ENCODE measurements around the gene CYP2R1.
"Not testable (repeated sequence)": the region's sequence is repeated elsewhere in the genome, so short reads cannot be mapped to it uniquely, and the experiment has no call there.

Gene CYP2R1

DNA sequence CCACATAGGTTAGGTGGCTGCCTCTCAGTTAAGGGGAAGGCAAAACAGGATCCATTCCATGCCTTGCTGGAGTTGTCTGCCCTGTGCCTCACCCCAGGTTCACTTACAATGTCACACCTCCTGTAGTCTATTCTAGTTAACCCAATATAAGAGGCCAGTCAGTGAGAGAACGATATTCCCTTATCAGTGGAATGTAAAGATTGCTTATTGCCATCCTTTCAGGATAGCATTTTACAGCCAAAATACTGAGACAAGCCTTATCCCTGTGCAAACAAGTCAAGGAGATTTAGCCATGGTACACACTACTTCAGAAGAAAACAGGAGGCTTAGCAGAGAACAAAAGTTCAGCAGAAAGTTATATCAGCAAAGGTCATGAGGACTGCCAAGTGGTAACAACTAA, 5.5 kb downstream of the CYP2R1 start:
- Histone ChIP-seq H3K4me1 (ENCODE audit: control insufficient read depth, low read depth, low read length) (no peaks in the 10 kb centered on the region), H3K36me3 (ENCODE audit: control insufficient read depth, low read depth, low read length) (no peaks in the 10 kb centered on the region), H3K9ac (ENCODE audit: low read length) (no peak overlapping the region), H3K9me3 (ENCODE audit: control insufficient read depth, low read depth, low read length) (peaks cover 3% of the 10 kb centered on the region), H3K27me3 (ENCODE audit: control insufficient read depth, insufficient read depth, low read length) (peaks cover 11% of the 10 kb centered on the region), H3K27ac (ENCODE audit: low read length) (no peak overlapping the region), H3K4me3 (ENCODE audit: low read length) (no peak overlapping the region)

DNA sequence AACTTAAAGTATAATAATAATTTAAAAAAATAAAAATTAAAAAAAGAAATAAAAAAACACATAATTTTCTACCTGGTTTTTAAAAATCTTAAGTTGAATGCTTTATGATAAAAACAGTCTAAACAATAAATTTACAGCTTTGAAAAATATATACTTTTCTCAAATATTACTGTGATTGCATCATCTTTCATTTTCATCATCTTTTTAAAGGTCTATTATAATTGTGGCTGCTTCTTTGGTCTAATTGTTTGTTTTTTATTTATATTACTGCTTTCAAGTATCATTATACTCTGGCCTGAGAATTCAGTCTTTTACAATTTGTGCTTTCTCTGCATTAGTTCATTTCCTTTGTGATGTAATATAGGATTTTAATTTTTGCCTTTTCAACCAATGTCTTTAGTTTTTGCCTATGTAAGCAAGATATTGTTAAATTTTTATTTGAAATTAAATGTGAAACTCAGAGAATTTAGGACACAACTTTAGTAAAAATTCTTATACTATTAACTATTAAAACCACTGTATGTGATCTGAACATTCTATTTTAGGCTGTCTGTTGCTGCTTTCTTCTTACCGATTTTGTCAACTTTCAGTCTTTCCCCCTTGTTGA, 7.3 kb downstream of the CYP2R1 start:
- Histone ChIP-seq H3K4me1 (ENCODE audit: control insufficient read depth, low read depth, low read length) (no peaks in the 10 kb centered on the region), H3K36me3 (ENCODE audit: control insufficient read depth, low read depth, low read length) (no peaks in the 10 kb centered on the region), H3K9ac (ENCODE audit: low read length) (no peak overlapping the region), H3K27me3 (ENCODE audit: control insufficient read depth, insufficient read depth, low read length) (no peaks in the 10 kb centered on the region), H3K4me3 (ENCODE audit: low read length) (no peak overlapping the region), H3K9me3 (ENCODE audit: control insufficient read depth, low read depth, low read length) (peaks cover 3% of the 10 kb centered on the region), H3K27ac (ENCODE audit: low read length) (no peak overlapping the region)

DNA sequence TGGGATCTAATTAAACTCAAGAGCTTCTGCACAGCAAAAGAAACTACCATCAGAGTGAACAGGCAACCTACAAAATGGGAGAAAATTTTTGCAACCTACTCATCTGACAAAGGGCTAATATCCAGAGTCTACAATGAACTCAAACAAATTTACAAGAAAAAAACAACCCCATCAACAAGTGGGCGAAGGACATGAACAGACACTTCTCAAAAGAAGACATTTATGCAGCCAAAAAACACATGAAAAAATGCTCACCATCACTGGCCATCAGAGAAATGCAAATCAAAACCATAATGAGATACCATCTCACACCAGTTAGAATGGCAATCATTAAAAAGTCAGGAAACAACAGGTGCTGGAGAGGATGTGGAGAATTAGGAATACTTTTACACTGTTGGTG, 8.3 kb downstream of the CYP2R1 start:
- H3K36me3 ChIP-seq (ENCODE audit: control insufficient read depth, low read depth, low read length); H3K27me3 ChIP-seq (ENCODE audit: control insufficient read depth, insufficient read depth, low read length); H3K9ac ChIP-seq (ENCODE audit: low read length); H3K4me3 ChIP-seq (ENCODE audit: low read length); H3K27ac ChIP-seq (ENCODE audit: low read length); H3K9me3 ChIP-seq (ENCODE audit: control insufficient read depth, low read depth, low read length); H3K4me1 ChIP-seq (ENCODE audit: control insufficient read depth, low read depth, low read length): not testable (repeated sequence)

DNA sequence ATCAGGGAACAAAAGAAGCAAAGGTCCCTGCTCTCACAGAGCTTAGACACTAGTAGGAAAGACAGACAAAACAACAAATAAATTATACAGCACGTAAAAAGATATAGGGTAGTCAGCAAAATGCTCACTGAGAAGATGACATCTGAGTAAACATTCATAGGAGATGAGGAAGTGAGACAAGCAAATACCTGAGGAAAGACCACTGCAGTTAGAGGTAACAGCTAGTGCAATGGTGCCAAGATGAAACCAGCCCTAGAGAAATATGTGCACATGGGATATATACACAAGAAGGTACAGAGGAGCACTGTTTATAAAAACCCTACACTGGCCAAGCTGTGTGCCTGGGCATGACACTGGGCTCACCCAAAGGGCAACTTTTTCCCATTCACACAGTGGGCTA, 9.8 kb downstream of the CYP2R1 start:
- Histone ChIP-seq H3K4me1 (ENCODE audit: control insufficient read depth, low read depth, low read length) (no peaks in the 10 kb centered on the region), H3K9me3 (ENCODE audit: control insufficient read depth, low read depth, low read length) (peaks cover 3% of the 10 kb centered on the region), H3K4me3 (ENCODE audit: low read length) (no peak overlapping the region), H3K27me3 (ENCODE audit: control insufficient read depth, insufficient read depth, low read length) (no peaks in the 10 kb centered on the region), H3K27ac (ENCODE audit: low read length) (no peak overlapping the region), H3K9ac (ENCODE audit: low read length) (no peak overlapping the region), H3K36me3 (ENCODE audit: control insufficient read depth, low read depth, low read length) (peaks cover 6% of the 10 kb centered on the region)

DNA sequence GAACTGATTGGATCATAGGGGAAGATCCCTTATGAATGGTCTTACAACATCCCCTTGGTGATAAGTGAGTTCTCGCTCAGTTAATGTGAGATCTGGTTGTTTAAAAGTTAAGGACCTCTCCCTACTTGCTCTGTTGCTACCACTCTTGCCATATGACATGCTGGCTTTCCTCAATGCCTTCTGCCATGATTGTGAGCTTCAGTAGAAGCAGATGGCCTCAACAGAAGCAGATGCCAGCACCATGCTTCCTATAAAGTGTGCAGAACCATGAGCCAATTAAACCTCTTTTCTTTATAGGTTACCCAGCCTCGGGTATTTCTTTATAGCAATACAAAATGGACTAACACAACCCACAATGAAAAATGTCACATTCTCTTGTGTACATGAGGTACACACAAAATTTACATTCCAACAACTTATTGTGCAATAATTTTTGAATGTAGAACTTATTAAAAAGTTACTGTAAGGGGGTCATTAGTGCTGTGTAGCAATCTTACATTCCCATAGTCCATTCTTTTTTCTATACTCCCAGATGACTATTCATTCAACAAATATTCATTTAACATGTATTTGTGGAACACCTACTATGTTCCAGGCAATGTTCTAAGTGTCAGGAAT, 10.3 kb downstream of the CYP2R1 start:
- Histone ChIP-seq H3K4me3 (ENCODE audit: low read length) (no peak overlapping the region), H3K9ac (ENCODE audit: low read length) (no peak overlapping the region), H3K36me3 (ENCODE audit: control insufficient read depth, low read depth, low read length) (peaks cover 6% of the 10 kb centered on the region), H3K27ac (ENCODE audit: low read length) (no peak overlapping the region), H3K4me1 (ENCODE audit: control insufficient read depth, low read depth, low read length) (no peaks in the 10 kb centered on the region), H3K27me3 (ENCODE audit: control insufficient read depth, insufficient read depth, low read length) (no peaks in the 10 kb centered on the region), H3K9me3 (ENCODE audit: control insufficient read depth, low read depth, low read length) (peaks cover 3% of the 10 kb centered on the region)

DNA sequence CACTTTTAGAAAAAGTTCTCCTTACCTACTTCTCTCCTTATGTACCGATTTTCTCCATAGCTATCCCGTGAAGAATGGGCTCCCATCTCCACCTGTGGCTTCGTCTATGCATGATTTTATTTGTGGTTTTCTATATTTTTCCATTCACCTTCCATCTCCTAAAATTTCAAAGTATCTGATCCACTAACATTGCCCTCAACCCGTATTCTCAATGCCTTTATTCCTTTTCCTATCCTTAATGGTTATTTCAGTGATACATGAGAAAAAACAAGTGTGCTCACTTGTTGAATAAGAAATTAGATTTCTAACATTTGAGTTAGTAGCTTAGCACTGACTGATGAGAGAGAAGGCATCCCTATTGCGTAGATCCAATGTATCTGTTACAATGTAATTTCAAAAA, 16.9 kb downstream of the CYP2R1 start:
- Histone ChIP-seq H3K36me3 (ENCODE audit: control insufficient read depth, low read depth, low read length) (peaks cover 6% of the 10 kb centered on the region), H3K9me3 (ENCODE audit: control insufficient read depth, low read depth, low read length) (no peaks in the 10 kb centered on the region), H3K4me3 (ENCODE audit: low read length) (no peak overlapping the region)

DNA sequence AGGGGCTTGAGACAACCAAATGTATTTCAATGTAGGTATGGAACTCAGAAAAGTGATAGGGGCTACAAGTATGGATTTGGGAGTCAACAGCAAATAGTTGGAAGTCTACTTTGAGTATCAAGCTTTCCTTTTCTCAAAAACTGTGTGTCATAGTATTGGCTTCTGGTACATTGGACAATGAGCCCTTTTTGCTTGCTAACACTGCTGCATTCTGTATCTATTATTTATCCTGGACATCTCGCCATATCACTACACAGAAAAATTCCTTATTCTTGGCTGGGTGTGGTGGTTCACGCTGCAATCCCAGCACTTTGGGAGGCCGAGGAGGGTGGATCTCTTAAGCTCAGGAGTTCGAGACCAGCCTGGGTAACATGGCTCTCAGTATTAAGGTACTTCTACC, 18.4 kb downstream of the CYP2R1 start:
- peaks cover 6% of the 10 kb centered on the region for H3K36me3 ChIP-seq (ENCODE audit: control insufficient read depth, low read depth, low read length)
- H3K4me1 ChIP-seq (ENCODE audit: control insufficient read depth, low read depth, low read length): no peaks in the 10 kb centered on the region
- no peak overlapping the region for H3K4me3 ChIP-seq (ENCODE audit: low read length)
- H3K27me3 ChIP-seq (ENCODE audit: control insufficient read depth, insufficient read depth, low read length): no peaks in the 10 kb centered on the region
- H3K27ac ChIP-seq (ENCODE audit: low read length): no peak overlapping the region
- H3K9me3 ChIP-seq (ENCODE audit: control insufficient read depth, low read depth, low read length): no peaks in the 10 kb centered on the region
- H3K9ac ChIP-seq (ENCODE audit: low read length): no peak overlapping the region

More for the DNA sequence above, 16.9 kb downstream of the CYP2R1 start:
- Histone ChIP-seq H3K9ac (ENCODE audit: low read length) (no peak overlapping the region), H3K27ac (ENCODE audit: low read length) (no peak overlapping the region), H3K27me3 (ENCODE audit: control insufficient read depth, insufficient read depth, low read length) (no peaks in the 10 kb centered on the region), H3K4me1 (ENCODE audit: control insufficient read depth, low read depth, low read length) (no peaks in the 10 kb centered on the region)

DNA sequence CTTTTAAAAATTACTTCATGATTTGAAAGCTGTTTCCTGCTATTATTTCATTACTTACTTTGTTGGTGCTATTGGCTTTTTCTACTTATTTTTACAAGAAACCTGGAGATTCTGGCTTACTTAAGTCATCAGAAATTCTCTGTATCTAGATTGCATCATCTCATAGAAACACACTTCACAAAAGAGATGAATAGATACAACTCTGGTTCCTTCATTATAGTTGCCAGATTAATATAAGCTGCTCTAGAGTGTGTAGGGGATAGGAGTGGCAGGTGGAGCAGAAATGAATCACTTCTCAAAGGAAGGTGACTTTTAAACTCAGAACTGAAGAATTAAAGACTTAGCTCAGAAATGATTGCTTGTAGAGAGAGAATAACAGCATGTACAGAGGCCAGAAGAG, 20.0 kb downstream of the CYP2R1 start:
- Histone ChIP-seq H3K36me3 (ENCODE audit: control insufficient read depth, low read depth, low read length) (no peaks in the 10 kb centered on the region), H3K9me3 (ENCODE audit: control insufficient read depth, low read depth, low read length) (no peaks in the 10 kb centered on the region), H3K27ac (ENCODE audit: low read length) (no peak overlapping the region), H3K9ac (ENCODE audit: low read length) (no peak overlapping the region), H3K27me3 (ENCODE audit: control insufficient read depth, insufficient read depth, low read length) (no peaks in the 10 kb centered on the region), H3K4me1 (ENCODE audit: control insufficient read depth, low read depth, low read length) (no peaks in the 10 kb centered on the region), H3K4me3 (ENCODE audit: low read length) (no peak overlapping the region)

DNA sequence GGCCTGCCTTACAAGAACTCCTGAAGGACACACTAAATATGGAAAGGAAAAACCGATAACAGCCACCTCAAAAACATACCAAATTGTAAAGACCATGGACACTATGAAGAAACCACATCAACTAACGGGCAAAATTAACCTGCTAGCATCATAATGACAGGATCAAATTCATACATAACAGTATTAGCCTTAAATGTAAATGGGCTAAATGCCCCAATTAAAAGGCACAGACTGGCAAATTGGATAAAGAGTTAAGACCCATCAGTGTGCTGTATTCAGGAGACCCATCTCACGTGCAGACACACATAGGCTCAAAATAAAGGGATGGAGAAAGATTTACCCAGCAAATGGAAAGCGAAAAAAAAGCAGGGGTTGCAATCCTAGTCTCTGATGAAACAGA, 28.3 kb downstream of the CYP2R1 start:
- not testable (repeated sequence) for H3K27ac ChIP-seq (ENCODE audit: low read length); H3K9me3 ChIP-seq (ENCODE audit: control insufficient read depth, low read depth, low read length); H3K4me3 ChIP-seq (ENCODE audit: low read length); H3K9ac ChIP-seq (ENCODE audit: low read length); H3K27me3 ChIP-seq (ENCODE audit: control insufficient read depth, insufficient read depth, low read length); H3K4me1 ChIP-seq (ENCODE audit: control insufficient read depth, low read depth, low read length); H3K36me3 ChIP-seq (ENCODE audit: control insufficient read depth, low read depth, low read length)

DNA sequence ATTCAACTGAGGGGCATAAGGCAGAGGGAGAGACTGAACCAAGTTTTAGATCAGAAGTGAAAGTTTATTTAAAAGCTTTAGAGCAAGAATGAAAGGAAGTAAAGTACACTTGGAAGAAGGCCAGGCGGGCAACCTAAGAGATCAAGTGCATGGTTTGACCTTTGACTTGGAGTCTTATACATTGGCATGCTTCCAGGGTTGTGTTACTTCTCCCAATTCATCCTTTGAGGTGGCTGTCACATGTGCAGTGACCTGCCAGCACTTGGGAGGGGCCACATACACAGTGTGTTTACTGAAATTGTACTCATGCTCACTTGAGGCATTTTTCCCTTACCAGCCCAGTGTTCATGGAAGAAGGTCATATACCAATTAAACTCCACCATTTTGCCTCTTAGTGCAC, 30.4 kb downstream of the CYP2R1 start:
- H3K9ac ChIP-seq (ENCODE audit: low read length): no peak overlapping the region
- no peaks in the 10 kb centered on the region for H3K9me3 ChIP-seq (ENCODE audit: control insufficient read depth, low read depth, low read length)
- H3K4me3 ChIP-seq (ENCODE audit: low read length): no peak overlapping the region
- H3K36me3 ChIP-seq (ENCODE audit: control insufficient read depth, low read depth, low read length): no peaks in the 10 kb centered on the region
- no peaks in the 10 kb centered on the region for H3K27me3 ChIP-seq (ENCODE audit: control insufficient read depth, insufficient read depth, low read length)
- H3K27ac ChIP-seq (ENCODE audit: low read length): no peak overlapping the region
- H3K4me1 ChIP-seq (ENCODE audit: control insufficient read depth, low read depth, low read length): no peaks in the 10 kb centered on the region

DNA sequence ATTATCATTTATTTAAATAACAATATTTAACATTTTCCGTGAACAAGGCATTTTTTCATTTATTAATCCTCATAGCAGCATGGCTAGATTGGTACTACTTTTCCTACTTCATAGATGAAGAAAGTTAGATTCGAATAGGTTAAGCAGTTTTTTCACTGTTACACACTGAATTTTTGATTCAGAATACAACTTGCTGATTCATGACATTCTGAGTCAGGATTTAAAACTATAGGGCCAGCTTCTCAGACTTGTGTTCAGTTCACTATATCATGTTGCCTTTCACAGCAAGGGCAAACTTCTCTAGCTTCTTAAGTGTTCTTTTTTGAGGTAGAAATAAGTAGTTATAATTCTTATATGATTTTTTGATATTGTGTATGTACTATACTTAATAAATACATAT, 31.5 kb downstream of the CYP2R1 start:
- Histone ChIP-seq H3K36me3 (ENCODE audit: control insufficient read depth, low read depth, low read length) (no peaks in the 10 kb centered on the region), H3K4me1 (ENCODE audit: control insufficient read depth, low read depth, low read length) (no peaks in the 10 kb centered on the region), H3K27ac (ENCODE audit: low read length) (no peak overlapping the region), H3K9ac (ENCODE audit: low read length) (no peak overlapping the region), H3K4me3 (ENCODE audit: low read length) (no peak overlapping the region), H3K27me3 (ENCODE audit: control insufficient read depth, insufficient read depth, low read length) (no peaks in the 10 kb centered on the region), H3K9me3 (ENCODE audit: control insufficient read depth, low read depth, low read length) (no peaks in the 10 kb centered on the region)

DNA sequence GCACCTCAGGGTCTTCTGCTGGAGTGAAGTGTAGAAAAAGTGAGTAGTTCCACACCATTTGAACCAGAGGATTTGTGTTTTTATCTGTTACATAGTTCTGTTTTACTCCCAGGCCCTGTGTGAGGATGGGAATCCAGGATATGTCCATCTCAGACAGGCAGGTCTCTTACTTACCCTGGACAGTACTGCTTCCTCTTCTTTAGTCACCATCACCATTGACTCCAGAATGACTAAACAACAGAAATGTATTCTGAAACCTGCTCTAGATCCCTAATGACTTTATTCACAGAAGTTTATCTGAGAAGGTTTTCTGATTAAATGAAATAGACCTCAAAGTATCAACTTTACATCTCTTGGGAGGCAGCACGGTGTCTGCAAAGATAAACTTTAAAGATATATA, 33.6 kb downstream of the CYP2R1 start:
- Histone ChIP-seq H3K4me3 (ENCODE audit: low read length) (no peak overlapping the region), H3K9ac (ENCODE audit: low read length) (no peak overlapping the region), H3K4me1 (ENCODE audit: control insufficient read depth, low read depth, low read length) (no peaks in the 10 kb centered on the region), H3K27me3 (ENCODE audit: control insufficient read depth, insufficient read depth, low read length) (no peaks in the 10 kb centered on the region), H3K27ac (ENCODE audit: low read length) (no peak overlapping the region), H3K36me3 (ENCODE audit: control insufficient read depth, low read depth, low read length) (no peaks in the 10 kb centered on the region), H3K9me3 (ENCODE audit: control insufficient read depth, low read depth, low read length) (no peaks in the 10 kb centered on the region)

Data from iPS-18a (cell line).